ENCODE data around the gene FAM107B.

DNA sequence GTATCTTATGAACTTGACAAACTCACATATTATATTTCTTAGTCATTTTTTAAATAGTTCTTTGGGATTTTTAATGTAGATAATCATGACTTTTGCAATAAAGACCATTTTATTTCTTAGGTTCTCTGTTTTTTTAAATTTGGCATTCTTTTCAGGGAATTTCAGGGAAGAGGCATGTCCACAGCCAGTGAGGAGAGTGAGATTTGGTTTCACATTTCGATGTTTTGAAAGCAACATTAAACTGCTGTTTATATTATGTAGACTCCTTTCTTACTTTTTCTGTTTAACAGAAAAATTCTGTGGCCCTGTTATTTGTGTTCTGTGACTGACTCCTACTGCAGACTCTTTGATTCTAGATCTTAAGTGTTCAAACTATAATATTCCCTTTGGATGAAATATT lies 153.7 kb downstream of the FAM107B start:
- TF ChIP-seq CTCF (conservative IDR thresholded peaks at IDR 0.05) = no peak
- TF ChIP-seq EZH2 (IDR thresholded peaks at IDR 0.05; ENCODE audit: low read depth) = no peak

Measured in PC-9 (cell line).